Upper lobe of left lung (tissue), 4 donors: ENCODE measurements around the gene ROBO1.

Experiments used
- POLR2A ChIP-seq, 4 donors: fragments of 450-650 bp; IDR thresholded peaks; one replicate each; pipeline ENCODE4 v1.5.1; 2016 to 2017; ENCODE audit warnings: antibody characterized with exemption in 4 of 4, mild to moderate bottlenecking in 2 of 4
- TF ChIP-seq, protein P1 (sequence below), 6 experiments: fragments of 450-650 bp in 4 of 6; fragments of 200-600 bp in 2 of 6; sonication (generic) in 2 of 6; IDR thresholded peaks; one replicate each; pipeline ENCODE4 v1.5.1; 2016 to 2019; ENCODE audit warnings: antibody characterized with exemption in 6 of 6

DNA sequence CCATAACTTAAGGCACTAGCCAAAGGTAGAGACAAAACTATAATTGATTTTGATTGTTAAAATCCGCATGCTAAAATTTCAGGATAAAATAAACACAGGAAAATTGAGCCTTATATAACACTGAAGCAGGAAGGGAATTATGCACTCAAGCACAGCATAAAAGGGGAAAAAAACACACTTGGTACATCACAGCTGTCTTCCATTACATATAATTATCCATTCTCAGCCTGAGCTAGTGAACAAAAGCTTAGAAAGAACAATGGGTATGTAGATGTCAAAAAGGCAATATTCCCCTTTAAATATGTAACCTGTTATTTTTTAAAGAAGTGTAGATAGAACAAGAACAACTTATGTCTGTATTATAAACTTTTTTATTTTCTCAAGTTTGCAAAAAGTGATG, 899.2 kb downstream of the ROBO1 start:
- TF ChIP-seq, protein P1, sequence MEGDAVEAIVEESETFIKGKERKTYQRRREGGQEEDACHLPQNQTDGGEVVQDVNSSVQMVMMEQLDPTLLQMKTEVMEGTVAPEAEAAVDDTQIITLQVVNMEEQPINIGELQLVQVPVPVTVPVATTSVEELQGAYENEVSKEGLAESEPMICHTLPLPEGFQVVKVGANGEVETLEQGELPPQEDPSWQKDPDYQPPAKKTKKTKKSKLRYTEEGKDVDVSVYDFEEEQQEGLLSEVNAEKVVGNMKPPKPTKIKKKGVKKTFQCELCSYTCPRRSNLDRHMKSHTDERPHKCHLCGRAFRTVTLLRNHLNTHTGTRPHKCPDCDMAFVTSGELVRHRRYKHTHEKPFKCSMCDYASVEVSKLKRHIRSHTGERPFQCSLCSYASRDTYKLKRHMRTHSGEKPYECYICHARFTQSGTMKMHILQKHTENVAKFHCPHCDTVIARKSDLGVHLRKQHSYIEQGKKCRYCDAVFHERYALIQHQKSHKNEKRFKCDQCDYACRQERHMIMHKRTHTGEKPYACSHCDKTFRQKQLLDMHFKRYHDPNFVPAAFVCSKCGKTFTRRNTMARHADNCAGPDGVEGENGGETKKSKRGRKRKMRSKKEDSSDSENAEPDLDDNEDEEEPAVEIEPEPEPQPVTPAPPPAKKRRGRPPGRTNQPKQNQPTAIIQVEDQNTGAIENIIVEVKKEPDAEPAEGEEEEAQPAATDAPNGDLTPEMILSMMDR (IDR thresholded peaks at IDR 0.05), result no peak
- TF ChIP-seq POLR2A (IDR thresholded peaks at IDR 0.05), result no peak
